H9 (cell line): ENCODE results near the gene WDR43. TPM values are rescaled to one million over a fixed set of nuclear protein-coding genes. Genes with fewer than 3 reads are reported as not detected.

Experiments
- DNase-seq: peaks from one replicate; pipeline ENCODE4 v3.0.0-alpha.2; 2017
- H2AFZ ChIP-seq: one replicate; pipeline ENCODE4 v1.6.1; 2013; ENCODE audit warnings: mild to moderate bottlenecking, low read length, control low read depth, moderate library complexity
- H2AK5ac ChIP-seq: 2 replicates; pipeline ENCODE4 v1.6.1; 2013; ENCODE audit warnings: low read length, control low read depth, mixed read lengths; ENCODE audit not compliant: insufficient read length
- H2BK120ac ChIP-seq: one replicate; pipeline ENCODE4 v1.6.1; 2013; ENCODE audit warnings: low read depth, mild to moderate bottlenecking, low read length, control low read depth, inconsistent platforms; ENCODE audit not compliant: poor library complexity, severe bottlenecking
- H2BK12ac ChIP-seq: 2 replicates; pipeline ENCODE4 v1.6.1; 2013; ENCODE audit warnings: low read length, control low read depth, mixed read lengths, low read depth; ENCODE audit not compliant: insufficient read length
- H2BK15ac ChIP-seq: 2 replicates; pipeline ENCODE4 v1.6.1; 2013; ENCODE audit warnings: low read depth, low read length, control low read depth
- H2BK20ac ChIP-seq: one replicate; pipeline ENCODE4 v1.6.1; 2013; ENCODE audit warnings: low read depth, mild to moderate bottlenecking, low read length, control low read depth, inconsistent platforms; ENCODE audit not compliant: poor library complexity, severe bottlenecking
- H2BK5ac ChIP-seq: 2 replicates; pipeline ENCODE4 v1.6.1; 2013; ENCODE audit warnings: low read length, control low read depth, mixed read lengths; ENCODE audit not compliant: insufficient read length
- H3K14ac ChIP-seq: 2 replicates; pipeline ENCODE4 v1.6.1; 2013; ENCODE audit warnings: low read length, control low read depth; ENCODE audit not compliant: insufficient read depth
- H3K18ac ChIP-seq: 2 replicates; pipeline ENCODE4 v1.6.1; 2013; ENCODE audit warnings: low read depth, mild to moderate bottlenecking, mixed read lengths, low read length, control low read depth; ENCODE audit not compliant: insufficient read length
- H3K23ac ChIP-seq: 2 replicates; pipeline ENCODE4 v1.6.1; 2013; ENCODE audit warnings: low read length, control low read depth, mixed read lengths, low read depth; ENCODE audit not compliant: insufficient read length
- H3K23me2 ChIP-seq: 2 replicates; pipeline ENCODE4 v1.6.1; 2013; ENCODE audit warnings: low read depth, mild to moderate bottlenecking, mixed read lengths, low read length, control low read depth; ENCODE audit not compliant: insufficient read length, poor library complexity, severe bottlenecking
- H3K27ac ChIP-seq: 2 replicates; pipeline ENCODE4 v1.5.1; 2013; ENCODE audit warnings: low read length, control low read depth, mixed read lengths, low read depth; ENCODE audit not compliant: insufficient read length
- H3K27me3 ChIP-seq: 2 replicates; pipeline ENCODE4 v1.6.1; 2013; ENCODE audit warnings: low read length, control low read depth, inconsistent platforms; ENCODE audit not compliant: insufficient read depth
- H3K4ac ChIP-seq: 2 replicates; pipeline ENCODE4 v1.6.1; 2013; ENCODE audit warnings: low read depth, mild to moderate bottlenecking, control low read depth, inconsistent platforms, low read length, moderate library complexity
- H3K4me1 ChIP-seq: 2 replicates; pipeline ENCODE4 v1.6.1; 2013; ENCODE audit warnings: low read length, control low read depth, inconsistent platforms; ENCODE audit not compliant: insufficient read depth
- H3K4me2 ChIP-seq: 2 replicates; pipeline ENCODE4 v1.6.1; 2013; ENCODE audit warnings: low read length, control low read depth, mixed read lengths; ENCODE audit not compliant: insufficient read length, insufficient read depth
- H3K56ac ChIP-seq: 2 replicates; pipeline ENCODE4 v1.6.1; 2013; ENCODE audit warnings: low read depth, mild to moderate bottlenecking, mixed read lengths, low read length, control low read depth; ENCODE audit not compliant: insufficient read length
- H3K79me1 ChIP-seq: 2 replicates; pipeline ENCODE4 v1.6.1; 2013; ENCODE audit warnings: low read depth, mild to moderate bottlenecking, moderate library complexity, low read length, control low read depth, inconsistent platforms; ENCODE audit not compliant: insufficient read depth, poor library complexity, severe bottlenecking
- H3K79me2 ChIP-seq: 2 replicates; pipeline ENCODE4 v1.6.1; 2013; ENCODE audit warnings: low read length, control low read depth, inconsistent platforms; ENCODE audit not compliant: insufficient read depth
- H3K9ac ChIP-seq: 2 replicates; pipeline ENCODE4 v1.6.1; 2013; ENCODE audit warnings: low read length, control low read depth, mixed read lengths; ENCODE audit not compliant: insufficient read length; ENCODE audit errors: extremely low read depth
- H3K9me3 ChIP-seq: one replicate; pipeline ENCODE4 v1.6.1; 2013; ENCODE audit warnings: low read depth, low read length, inconsistent platforms; ENCODE audit not compliant: control insufficient read depth
- H3T11ph ChIP-seq: one replicate; pipeline ENCODE4 v1.6.1; 2013; ENCODE audit warnings: mild to moderate bottlenecking, low read length, control low read depth, inconsistent platforms
- H4K20me1 ChIP-seq: one replicate; pipeline ENCODE4 v1.6.1; 2013; ENCODE audit not compliant: control insufficient read depth, insufficient read length, insufficient read depth
- H4K5ac ChIP-seq: 2 replicates; pipeline ENCODE4 v1.6.1; 2013; ENCODE audit warnings: low read depth, mild to moderate bottlenecking, mixed read lengths, low read length, control low read depth; ENCODE audit not compliant: insufficient read length
- H4K8ac ChIP-seq: replicated peaks from 2 replicates; pipeline ENCODE4 v1.6.1; 2013; ENCODE audit warnings: low read length, control low read depth, mixed read lengths, low read depth; ENCODE audit not compliant: insufficient read length
- H4K91ac ChIP-seq: 2 replicates; pipeline ENCODE4 v1.6.1; 2013; ENCODE audit warnings: low read depth, mild to moderate bottlenecking, moderate library complexity, mixed read lengths, low read length, control low read depth; ENCODE audit not compliant: insufficient read length
- H3K27ac Mint-ChIP-seq, 3 experiments: 2 replicates in 2 of 3; 3 replicates in 1 of 3; pipeline ENCODE4 v1.8.0; 2020 to 2021; ENCODE audit warnings: mixed read lengths in 3 of 3, mild to moderate bottlenecking in 1 of 3, moderate library complexity in 1 of 3
- H3K27me3 Mint-ChIP-seq: 2 replicates; pipeline ENCODE4 v1.8.0; 2021; ENCODE audit warnings: low read depth, mild to moderate bottlenecking, moderate library complexity, mixed read lengths
- H3K36me3 Mint-ChIP-seq, 3 experiments: 2 replicates in 2 of 3; 3 replicates in 1 of 3; pipeline ENCODE4 v1.8.0; 2020 to 2021; ENCODE audit warnings: low read depth in 3 of 3, mixed read lengths in 3 of 3; ENCODE audit not compliant: insufficient read depth in 1 of 3
- H3K4me1 Mint-ChIP-seq, 2 experiments: 2 replicates each; pipeline ENCODE4 v1.8.0; 2020; ENCODE audit warnings: mixed read lengths in 2 of 2
- H3K4me3 Mint-ChIP-seq, 2 experiments: 2 replicates in 1 of 2; 3 replicates in 1 of 2; pipeline ENCODE4 v1.8.0; 2020 to 2021; ENCODE audit warnings: mild to moderate bottlenecking in 2 of 2, mixed read lengths in 2 of 2, moderate library complexity in 1 of 2
- H3K9me3 Mint-ChIP-seq, 2 experiments: 2 replicates in 1 of 2; 3 replicates in 1 of 2; pipeline ENCODE4 v1.8.0; 2020; ENCODE audit warnings: mild to moderate bottlenecking in 2 of 2, mixed read lengths in 2 of 2, moderate library complexity in 1 of 2
- CTCF ChIP-seq: fragments of 200-600 bp; sonication (generic); conservative IDR thresholded peaks from 3 replicates; pipeline ENCODE4 v1.8.0; 2021; ENCODE audit warnings: antibody characterized with exemption, mild to moderate bottlenecking
- WGBS: extraction: QIAGEN DNeasy Blood & Tissue Kit; methylation state at CpG from one replicate; pipeline ENCODE4 v1.1.7; 2013; ENCODE audit warnings: missing lambda C conversion rate, low lambda C conversion rate, mixed read lengths; ENCODE audit not compliant: insufficient read length; ENCODE audit errors: extremely low coverage; 5-methylcytosine and 5-hydroxymethylcytosine counted together
- total RNA-seq: library from RNA; stranded (reverse); gene quantifications from 2 replicates; pipeline ENCODE4 v1.2.1, GENCODE V29; 2021

The WDR43 gene
- total RNA-seq, 1 experiment from 2014 or later: 186 TPM

DNA sequence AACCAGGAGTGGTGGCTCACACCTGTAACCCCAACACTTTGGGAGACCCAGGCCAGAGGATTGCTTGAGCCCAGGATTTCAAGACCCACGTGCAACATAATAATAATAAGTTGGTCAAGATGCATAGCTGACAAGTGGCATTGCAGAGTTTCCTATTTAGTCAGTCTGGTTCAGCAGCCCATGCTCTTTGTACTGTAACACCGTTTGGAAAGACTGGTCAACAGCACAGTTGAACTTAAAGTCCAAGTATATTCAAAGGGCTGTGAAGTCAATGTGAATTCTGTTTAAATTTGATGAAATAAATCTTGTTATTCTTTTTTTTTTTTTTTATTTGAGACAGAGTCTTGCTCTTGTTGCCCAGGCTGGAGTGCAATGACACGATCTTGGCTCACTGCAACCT is 22.8 kb upstream of the WDR43 start:
- H3K27me3 Mint-ChIP-seq: peaks cover 24% of the 10 kb centered on the region
- Histone ChIP-seq H2BK15ac (no peak overlapping the region), H3K23ac (no peak overlapping the region), H4K5ac (no peak overlapping the region), H2BK20ac (no peak overlapping the region), H3K4me2 (no peak overlapping the region), H3K4ac (no peak overlapping the region), H3K18ac (no peak overlapping the region), H3K9ac (no peak overlapping the region), H3K79me1 (peaks cover 2% of the 10 kb centered on the region), H2BK12ac (no peak overlapping the region), H3K56ac (no peak overlapping the region), H3K4me1 (no peaks in the 10 kb centered on the region; the same call in 1 of the 2 replicates), H4K20me1 (no peaks in the 10 kb centered on the region), H2AK5ac (no peak overlapping the region), H3K27ac (no peak overlapping the region), H3T11ph (no peak overlapping the region), H2BK120ac (no peak overlapping the region), H3K27me3 (no peaks in the 10 kb centered on the region), H2BK5ac (no peak overlapping the region), H4K91ac (no peak overlapping the region), H3K79me2 (peaks cover 15% of the 10 kb centered on the region; the same call in 1 of the 2 replicates), H2AFZ (no peak overlapping the region), H4K8ac (no peak overlapping the region), H3K14ac (no peak overlapping the region), H3K9me3 (no peaks in the 10 kb centered on the region), H3K23me2 (peaks cover 3% of the 10 kb centered on the region)
- WGBS: no CpG with 5 or more reads among the region's 3 CpGs
- DNase-seq: no peak
- no peak overlapping the region for H3K27ac Mint-ChIP-seq
- H3K4me3 Mint-ChIP-seq: no peak overlapping the region; a peak in 2 of 5 replicates
- TF ChIP-seq CTCF: no peak
- H3K4me1 Mint-ChIP-seq: peaks cover 11 to 13% of the 10 kb centered on the region in 2 experiments
- H3K36me3 Mint-ChIP-seq: peaks cover 0 to 7% (median 7%) of the 10 kb centered on the region in 3 experiments; a peak in 5 of 7 replicates
- H3K9me3 Mint-ChIP-seq: no peaks in the 10 kb centered on the region
